ENCODE measurements around the gene PLEKHM2.
A peak's percentile ranks its signal among the peaks of the same experiment; 100 is the strongest.

The PLEKHM2 gene

GRCh38 chr1:15749399-15750291 lies 65.5 kb downstream of the PLEKHM2 start:
- in situ Hi-C loops (cut with HindIII; ENCODE audit: low pct_ligation_motif_present, low pct_unique_long_range_greater_than_20kb, low sequenced_read_pairs), result no loop called here
- DNase-seq, result no peak

- in situ Hi-C loops (cut with HindIII; ENCODE audit: low pct_ligation_motif_present, low pct_unique_long_range_greater_than_20kb, low sequenced_read_pairs), result no loop called here
- DNase-seq, result no peak
Measured at GRCh38 chr1:15750924-15751323, 66.8 kb downstream of the PLEKHM2 start.

- in situ Hi-C loops (cut with HindIII; ENCODE audit: low pct_ligation_motif_present, low pct_unique_long_range_greater_than_20kb, low sequenced_read_pairs), result no loop called here
- no peak for DNase-seq
Measured at GRCh38 chr1:15751717-15752116, 67.6 kb downstream of the PLEKHM2 start.

GRCh38 chr1:15753776-15754175 lies 69.7 kb downstream of the PLEKHM2 start:
- no peak for DNase-seq
- in situ Hi-C loops (cut with HindIII; ENCODE audit: low pct_ligation_motif_present, low pct_unique_long_range_greater_than_20kb, low sequenced_read_pairs), result no loop called here

GRCh38 chr1:15755021-15755645 lies 71.0 kb downstream of the PLEKHM2 start:
- DNase-seq, result no peak
- in situ Hi-C loops (cut with HindIII; ENCODE audit: low pct_ligation_motif_present, low pct_unique_long_range_greater_than_20kb, low sequenced_read_pairs), result no loop called here

- DNase-seq, result no peak
- in situ Hi-C loops (cut with HindIII; ENCODE audit: low pct_ligation_motif_present, low pct_unique_long_range_greater_than_20kb, low sequenced_read_pairs), result no loop called here
Measured at GRCh38 chr1:15755646-15756040, 71.5 kb downstream of the PLEKHM2 start.

GRCh38 chr1:15756143-15757015 lies 72.3 kb downstream of the PLEKHM2 start:
- in situ Hi-C loops (cut with HindIII; ENCODE audit: low pct_ligation_motif_present, low pct_unique_long_range_greater_than_20kb, low sequenced_read_pairs), result no loop called here
- DNase-seq, result no peak

- DNase-seq, result no peak
- in situ Hi-C loops (cut with HindIII; ENCODE audit: low pct_ligation_motif_present, low pct_unique_long_range_greater_than_20kb, low sequenced_read_pairs), result no loop called here
Measured at GRCh38 chr1:15757016-15757543, 73.0 kb downstream of the PLEKHM2 start.

GRCh38 chr1:15757575-15758342 lies 73.6 kb downstream of the PLEKHM2 start:
- DNase-seq, result no peak
- in situ Hi-C loops (cut with HindIII; ENCODE audit: low pct_ligation_motif_present, low pct_unique_long_range_greater_than_20kb, low sequenced_read_pairs), result no loop called here

GRCh38 chr1:15758343-15758931 lies 74.3 kb downstream of the PLEKHM2 start, which contains the start of gene FBLIM1:
TSS of gene FBLIM1 (plus strand) at chr1:15758795. CDS start at chr1:15764984, 6,189 bp downstream.
- in situ Hi-C loops (cut with HindIII; ENCODE audit: low pct_ligation_motif_present, low pct_unique_long_range_greater_than_20kb, low sequenced_read_pairs), result no loop called here
- peak; percentile 14 for DNase-seq

- in situ Hi-C loops (cut with HindIII; ENCODE audit: low pct_ligation_motif_present, low pct_unique_long_range_greater_than_20kb, low sequenced_read_pairs), result no loop called here
- DNase-seq, result no peak
Measured at GRCh38 chr1:15758953-15759661, 75.0 kb downstream of the PLEKHM2 start.

- peak; percentile 27 for DNase-seq
- in situ Hi-C loops (cut with HindIII; ENCODE audit: low pct_ligation_motif_present, low pct_unique_long_range_greater_than_20kb, low sequenced_read_pairs), result no loop called here
Measured at GRCh38 chr1:15760520-15761211, 76.5 kb downstream of the PLEKHM2 start.

GRCh38 chr1:15761366-15762128 lies 77.4 kb downstream of the PLEKHM2 start:
- DNase-seq, result no peak
- in situ Hi-C loops (cut with HindIII; ENCODE audit: low pct_ligation_motif_present, low pct_unique_long_range_greater_than_20kb, low sequenced_read_pairs), result no loop called here

GRCh38 chr1:15762546-15762945 lies 78.4 kb downstream of the PLEKHM2 start:
- in situ Hi-C loops (cut with HindIII; ENCODE audit: low pct_ligation_motif_present, low pct_unique_long_range_greater_than_20kb, low sequenced_read_pairs), result no loop called here
- DNase-seq, result no peak

- in situ Hi-C loops (cut with HindIII; ENCODE audit: low pct_ligation_motif_present, low pct_unique_long_range_greater_than_20kb, low sequenced_read_pairs), result no loop called here
Measured at GRCh38 chr1:15764269-15764764, 80.2 kb downstream of the PLEKHM2 start.

GRCh38 chr1:15764890-15765289 lies 80.8 kb downstream of the PLEKHM2 start:
- in situ Hi-C loops (cut with HindIII; ENCODE audit: low pct_ligation_motif_present, low pct_unique_long_range_greater_than_20kb, low sequenced_read_pairs), result no loop called here

More at GRCh38 chr1:15764269-15764764, 80.2 kb downstream of the PLEKHM2 start:
- DNase-seq, result no peak

More at GRCh38 chr1:15764890-15765289, 80.8 kb downstream of the PLEKHM2 start:
- DNase-seq, result no peak

Data from ACHN (cell line).